ENCODE results near the gene C6orf62. TPM values are rescaled to one million over a fixed set of nuclear protein-coding genes. Genes with fewer than 3 reads are reported as not detected.

The C6orf62 gene
- total RNA-seq, 1 donor from 2014 or later, result 79.7 TPM

DNA sequence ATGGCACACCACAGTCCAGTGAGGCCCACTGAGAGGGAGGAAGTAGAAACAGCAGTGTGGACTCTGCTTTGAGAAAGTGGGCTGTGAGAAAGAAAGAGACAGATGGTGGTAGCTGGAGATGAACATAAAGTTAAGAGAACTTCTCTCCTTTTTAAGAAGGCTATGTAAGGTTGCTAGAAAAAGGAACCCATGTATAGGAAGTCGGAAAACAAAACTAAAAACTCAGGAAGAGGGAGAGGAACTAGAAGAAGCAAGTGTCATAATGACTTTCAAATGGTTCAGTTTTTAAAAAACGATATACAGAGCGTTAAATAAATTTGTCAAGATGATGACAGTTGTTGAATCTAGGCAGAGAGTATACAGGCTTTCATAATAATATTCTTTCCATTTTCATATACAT, 30.3 kb upstream of the C6orf62 start:
- Mint-ChIP-seq H3K27me3 (ENCODE audit: unreplicated experiment) (no peaks in the 10 kb centered on the region), H3K9me3 (ENCODE audit: unreplicated experiment) (peaks cover 2% of the 10 kb centered on the region), H3K4me3 (ENCODE audit: unreplicated experiment) (no peak overlapping the region), H3K4me1 (ENCODE audit: unreplicated experiment) (no peaks in the 10 kb centered on the region), H3K27ac (ENCODE audit: unreplicated experiment) (no peak overlapping the region), H3K36me3 (ENCODE audit: unreplicated experiment) (no peaks in the 10 kb centered on the region)
- no peak for DNase-seq (ENCODE audit: extremely low spot score, unreplicated experiment)
- TF ChIP-seq, protein P1, sequence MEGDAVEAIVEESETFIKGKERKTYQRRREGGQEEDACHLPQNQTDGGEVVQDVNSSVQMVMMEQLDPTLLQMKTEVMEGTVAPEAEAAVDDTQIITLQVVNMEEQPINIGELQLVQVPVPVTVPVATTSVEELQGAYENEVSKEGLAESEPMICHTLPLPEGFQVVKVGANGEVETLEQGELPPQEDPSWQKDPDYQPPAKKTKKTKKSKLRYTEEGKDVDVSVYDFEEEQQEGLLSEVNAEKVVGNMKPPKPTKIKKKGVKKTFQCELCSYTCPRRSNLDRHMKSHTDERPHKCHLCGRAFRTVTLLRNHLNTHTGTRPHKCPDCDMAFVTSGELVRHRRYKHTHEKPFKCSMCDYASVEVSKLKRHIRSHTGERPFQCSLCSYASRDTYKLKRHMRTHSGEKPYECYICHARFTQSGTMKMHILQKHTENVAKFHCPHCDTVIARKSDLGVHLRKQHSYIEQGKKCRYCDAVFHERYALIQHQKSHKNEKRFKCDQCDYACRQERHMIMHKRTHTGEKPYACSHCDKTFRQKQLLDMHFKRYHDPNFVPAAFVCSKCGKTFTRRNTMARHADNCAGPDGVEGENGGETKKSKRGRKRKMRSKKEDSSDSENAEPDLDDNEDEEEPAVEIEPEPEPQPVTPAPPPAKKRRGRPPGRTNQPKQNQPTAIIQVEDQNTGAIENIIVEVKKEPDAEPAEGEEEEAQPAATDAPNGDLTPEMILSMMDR (IDR thresholded peaks at IDR 0.05), result no peak

DNA sequence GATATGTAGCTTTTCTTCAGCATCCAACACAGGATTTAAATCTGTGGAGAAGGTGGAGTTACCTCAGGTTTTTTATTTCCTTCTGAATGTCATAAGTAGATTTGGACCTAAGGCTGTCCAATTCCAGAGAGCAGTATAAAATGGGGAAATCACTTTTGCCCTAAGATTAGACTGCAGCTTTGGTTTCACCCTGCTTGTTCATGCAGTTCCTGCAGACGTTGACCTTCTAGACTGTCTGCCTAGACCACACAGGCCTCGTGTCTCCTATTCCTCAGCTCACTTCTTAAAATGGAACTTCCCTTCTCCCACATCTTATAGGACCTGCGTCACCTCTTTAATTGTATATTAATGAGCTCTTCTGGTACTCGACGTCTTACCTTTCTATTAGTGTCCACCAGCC, 26.0 kb upstream of the C6orf62 start:
- Mint-ChIP-seq H3K4me3 (ENCODE audit: unreplicated experiment) (no peak overlapping the region), H3K4me1 (ENCODE audit: unreplicated experiment) (peaks cover 24% of the 10 kb centered on the region), H3K9me3 (ENCODE audit: unreplicated experiment) (no peaks in the 10 kb centered on the region), H3K27me3 (ENCODE audit: unreplicated experiment) (no peaks in the 10 kb centered on the region), H3K27ac (ENCODE audit: unreplicated experiment) (no peak overlapping the region), H3K36me3 (ENCODE audit: unreplicated experiment) (no peaks in the 10 kb centered on the region)
- DNase-seq (ENCODE audit: extremely low spot score, unreplicated experiment), result no peak
- TF ChIP-seq, protein P1 (IDR thresholded peaks at IDR 0.05), result no peak

DNA sequence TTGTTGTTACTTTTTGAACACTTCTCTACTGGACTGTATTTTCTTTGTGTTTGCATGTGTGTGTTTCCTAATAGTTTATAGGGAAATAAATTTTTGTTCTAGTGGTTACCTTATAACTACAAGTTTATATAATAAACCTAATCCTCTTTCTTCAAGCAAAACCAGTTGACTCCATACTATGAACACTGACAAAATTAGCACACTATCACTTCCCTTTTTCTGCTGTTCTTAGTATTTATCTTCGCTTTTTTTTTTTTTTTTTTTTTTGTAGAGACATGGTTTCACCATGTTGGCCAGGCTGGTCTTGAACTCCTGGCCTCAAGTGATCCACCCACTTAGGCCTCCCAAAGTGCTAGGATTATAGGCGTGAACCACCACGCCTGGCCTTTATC, 25.0 kb upstream of the C6orf62 start:
- Mint-ChIP-seq H3K36me3 (ENCODE audit: unreplicated experiment) (no peaks in the 10 kb centered on the region), H3K9me3 (ENCODE audit: unreplicated experiment) (no peaks in the 10 kb centered on the region), H3K4me3 (ENCODE audit: unreplicated experiment) (no peak overlapping the region), H3K4me1 (ENCODE audit: unreplicated experiment) (peaks cover 24% of the 10 kb centered on the region), H3K27me3 (ENCODE audit: unreplicated experiment) (no peaks in the 10 kb centered on the region), H3K27ac (ENCODE audit: unreplicated experiment) (peak overlapping the region; percentile 82)
- no peak for DNase-seq (ENCODE audit: extremely low spot score, unreplicated experiment)
- TF ChIP-seq, protein P1 (IDR thresholded peaks at IDR 0.05), result no peak

DNA sequence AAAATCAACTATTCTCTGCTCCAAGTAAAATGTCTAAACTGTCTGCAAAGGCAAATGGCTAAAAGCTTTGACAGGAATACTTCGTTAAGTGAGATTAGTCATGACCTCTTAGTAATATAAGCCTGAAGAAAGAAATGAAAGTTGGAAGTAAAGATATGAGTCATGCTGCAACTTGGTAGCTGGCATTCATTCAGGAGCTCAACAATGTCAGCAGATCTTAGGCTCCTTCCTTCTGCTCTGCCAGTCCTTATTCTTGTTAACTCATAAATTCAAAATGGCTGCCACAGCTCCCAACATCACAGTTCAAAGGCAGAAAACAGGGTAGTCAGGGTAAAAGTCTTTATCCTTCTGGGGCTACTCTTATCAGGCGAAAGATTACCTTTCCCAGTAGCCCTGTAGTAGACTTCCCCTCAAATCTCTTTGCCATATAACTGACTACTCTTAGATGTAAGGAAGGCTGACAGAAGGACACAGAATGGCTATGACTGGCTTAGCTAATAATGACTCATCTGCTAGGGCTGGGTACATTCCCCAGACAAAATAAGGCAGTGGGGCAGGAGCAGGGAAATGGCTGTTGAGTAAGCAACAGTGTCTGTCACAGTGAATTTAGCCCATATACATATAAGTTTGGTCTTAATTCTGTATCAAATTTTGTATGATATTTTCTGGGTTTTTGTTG, 24.4 kb upstream of the C6orf62 start:
- peaks cover 24% of the 10 kb centered on the region for H3K4me1 Mint-ChIP-seq (ENCODE audit: unreplicated experiment)
- H3K27me3 Mint-ChIP-seq (ENCODE audit: unreplicated experiment), result no peaks in the 10 kb centered on the region
- peak overlapping the region; percentile 82 for H3K27ac Mint-ChIP-seq (ENCODE audit: unreplicated experiment)
- DNase-seq (ENCODE audit: extremely low spot score, unreplicated experiment), result no peak
- no peaks in the 10 kb centered on the region for H3K36me3 Mint-ChIP-seq (ENCODE audit: unreplicated experiment)
- no peak overlapping the region for H3K4me3 Mint-ChIP-seq (ENCODE audit: unreplicated experiment)
- H3K9me3 Mint-ChIP-seq (ENCODE audit: unreplicated experiment), result no peaks in the 10 kb centered on the region
- TF ChIP-seq, protein P1 (IDR thresholded peaks at IDR 0.05), result no peak

DNA sequence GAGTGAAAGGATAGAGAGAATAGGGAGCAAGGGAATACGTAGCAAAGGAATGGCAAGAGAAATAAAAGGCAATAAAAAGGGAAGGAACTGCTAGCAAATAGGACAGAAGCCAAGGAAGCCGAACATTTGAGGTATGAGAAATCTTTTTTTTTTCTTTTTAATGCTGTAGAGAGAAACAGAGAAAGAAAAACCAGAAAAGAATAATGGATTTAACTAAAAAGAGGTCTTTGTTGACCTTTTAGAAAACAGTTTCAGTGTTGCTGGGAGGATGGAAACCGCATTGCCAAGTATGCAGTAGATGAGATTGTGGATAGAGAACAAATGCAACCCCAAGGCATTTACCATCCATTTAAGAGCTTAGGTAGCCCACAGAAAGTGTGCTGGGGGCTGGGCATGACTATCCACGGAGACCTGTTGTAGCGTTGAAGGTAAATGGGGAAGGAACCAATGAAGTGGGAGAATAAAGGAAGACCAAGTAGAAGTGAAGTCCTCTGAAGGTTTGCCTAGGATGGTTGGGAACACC, 23.3 kb upstream of the C6orf62 start:
- Mint-ChIP-seq H3K4me3 (ENCODE audit: unreplicated experiment) (no peak overlapping the region), H3K27ac (ENCODE audit: unreplicated experiment) (peak overlapping the region; percentile 82), H3K9me3 (ENCODE audit: unreplicated experiment) (no peaks in the 10 kb centered on the region), H3K4me1 (ENCODE audit: unreplicated experiment) (peaks cover 24% of the 10 kb centered on the region), H3K27me3 (ENCODE audit: unreplicated experiment) (no peaks in the 10 kb centered on the region), H3K36me3 (ENCODE audit: unreplicated experiment) (no peaks in the 10 kb centered on the region)
- DNase-seq (ENCODE audit: extremely low spot score, unreplicated experiment), result no peak
- TF ChIP-seq, protein P1 (IDR thresholded peaks at IDR 0.05), result no peak
